ENCODE data around the gene TLE4. TPM values are rescaled to one million over a fixed set of nuclear protein-coding genes. Genes with fewer than 3 reads are reported as not detected.

The TLE4 gene
- polyA plus RNA-seq, 2 of the 4 experiments (the other 2 are of a cell fraction): 14.3 to 23.1 TPM

- H3K4me2 ChIP-seq: no peak overlapping the region
- ATAC-seq (no peak), FAIRE-seq (no peak), DNase-seq (ENCODE audit: low read depth in 1 of 2, low spot score in 1 of 2) (no peak)
- ChIA-PET CTCF (interaction anchor here (1.2 kb wide), 1 partner anchor 20 kb away, joined by 3 read pairs; no protein-coding TSS in a partner anchor), POLR2A (no interaction called here)
- 96% methylated on average over 2 of the region's 2 CpGs for WGBS (ENCODE audit: missing lambda C conversion rate)
- H3K4me3 ChIP-seq: no peak overlapping the region
- H3K27ac ChIP-seq: no peak overlapping the region
- H3K4me1 ChIP-seq: peaks cover 11% of the 10 kb centered on the region
- H3K9me3 ChIP-seq: no peaks in the 10 kb centered on the region
- TF ChIP-seq CHD4 (IDR thresholded peaks at IDR 0.05; ENCODE audit: borderline replicate concordance) (no peak), POLR2AphosphoS2 (conservative IDR thresholded peaks at IDR 0.05; ENCODE audit: low read length) (no peak), E2F6 (IDR thresholded peaks at IDR 0.05; ENCODE audit: borderline replicate concordance, low read depth) (no peak), NPAS2 (CRISPR knock-in tag; IDR thresholded peaks at IDR 0.05; ENCODE audit: borderline replicate concordance) (no peak), RCOR1 (IDR thresholded peaks at IDR 0.05; ENCODE audit: low read depth, low read length) (no peak), NR3C1 (IDR thresholded peaks at IDR 0.05) (no peak), HDAC2 (IDR thresholded peaks at IDR 0.05) (no peak), ZFP36 (IDR thresholded peaks at IDR 0.05; ENCODE audit: borderline replicate concordance, partially characterized antibody) (no peak), RNF2 (IDR thresholded peaks at IDR 0.05; ENCODE audit: borderline replicate concordance, low read depth) (no peak), FOXS1 (CRISPR knock-in tag; IDR thresholded peaks at IDR 0.05) (no peak), REST (IDR thresholded peaks at IDR 0.05) (no peak), NFE2L2 (conservative IDR thresholded peaks at IDR 0.05; ENCODE audit: low read length) (no peak), POLR2A (IDR thresholded peaks at IDR 0.05; ENCODE audit: low read length) (no peak), SMC3 (IDR thresholded peaks at IDR 0.05) (no peak), ZNF302 (CRISPR knock-in tag; IDR thresholded peaks at IDR 0.05) (no peak), MYC (IDR thresholded peaks at IDR 0.05; ENCODE audit: borderline replicate concordance, low read length) (no peak), HEYL (CRISPR knock-in tag; IDR thresholded peaks at IDR 0.05) (no peak), CBX8 (IDR thresholded peaks at IDR 0.05) (no peak)
Observed at GRCh38 chr9:79629721-79630120, 58.0 kb downstream of the TLE4 start.

- ChIA-PET CTCF (interaction anchor here (0.7 kb wide), 1 partner anchor 277 kb away, joined by 3 read pairs; no protein-coding TSS in a partner anchor), POLR2A (no interaction called here)
- no peak overlapping the region for H3K27ac ChIP-seq
- no peak overlapping the region for H3K4me2 ChIP-seq
- WGBS (ENCODE audit: missing lambda C conversion rate): 85% methylated on average over 5 of the region's 5 CpGs
- DNase-seq (ENCODE audit: low read depth in 1 of 2, low spot score in 1 of 2) (no peak), FAIRE-seq (no peak), ATAC-seq (no peak)
- H3K4me3 ChIP-seq: no peak overlapping the region
- peaks cover 6% of the 10 kb centered on the region for H3K4me1 ChIP-seq
- no peaks in the 10 kb centered on the region for H3K9me3 ChIP-seq
- TF ChIP-seq FOSL2 (IDR thresholded peaks at IDR 0.05) (no peak), FOSL2 (CRISPR knock-in tag; IDR thresholded peaks at IDR 0.05) (no peak), JUN (IDR thresholded peaks at IDR 0.05) (no peak), NFE2L2 (conservative IDR thresholded peaks at IDR 0.05; ENCODE audit: low read length) (no peak), GATA3 (IDR thresholded peaks at IDR 0.05; ENCODE audit: borderline replicate concordance) (no peak), JUNB (IDR thresholded peaks at IDR 0.05) (no peak), KDM1A (IDR thresholded peaks at IDR 0.05; ENCODE audit: low read depth) (no peak), EP300 (IDR thresholded peaks at IDR 0.05) (no peak), E2F6 (IDR thresholded peaks at IDR 0.05; ENCODE audit: borderline replicate concordance, low read depth) (no peak), HEYL (CRISPR knock-in tag; IDR thresholded peaks at IDR 0.05) (no peak), USF2 (IDR thresholded peaks at IDR 0.05) (no peak)
Observed at GRCh38 chr9:79630521-79631403, 59.0 kb downstream of the TLE4 start.

Data from A549 (cell line).